Psoas muscle (tissue), 8 donors: ENCODE data around the gene TSHR. TPM values are rescaled to one million over a fixed set of nuclear protein-coding genes. Genes with fewer than 3 reads are reported as not detected.

Source experiments
- ATAC-seq, 4 donors: fragments of 200-7000 bp; cut with Tn5 transposase; one replicate each; pipeline ENCODE4 v1.9.1; 2020; ENCODE audit warnings: moderate library complexity in 3 of 4, mild to moderate bottlenecking in 2 of 4
- DNase-seq, 2 donors: peaks; one replicate each; pipeline ENCODE4 v3.0.0-alpha.2; 2020
- H3K27ac ChIP-seq: fragments of 200-600 bp; one replicate; pipeline ENCODE4 v1.8.0; 2022
- H3K27me3 ChIP-seq, 3 donors: fragments of 200-600 bp in 1 of 3; one replicate each; pipeline versions ENCODE4 v1.6.1 to v1.8.0; 2013 to 2022; ENCODE audit warnings: low read length in 2 of 3, mild to moderate bottlenecking in 2 of 3, moderate library complexity in 1 of 3; ENCODE audit not compliant: insufficient read depth in 3 of 3
- H3K36me3 ChIP-seq, 2 donors: fragments of 200-600 bp in 1 of 2; one replicate each; pipeline versions ENCODE4 v1.6.1 to v1.8.0; 2013 to 2022; ENCODE audit warnings: low read depth in 1 of 2, mild to moderate bottlenecking in 1 of 2, moderate library complexity in 1 of 2; ENCODE audit not compliant: insufficient read depth in 1 of 2
- H3K4me1 ChIP-seq: fragments of 200-600 bp; one replicate; pipeline ENCODE4 v1.8.0; 2022
- H3K4me3 ChIP-seq: fragments of 200-600 bp; one replicate; pipeline ENCODE4 v1.8.0; 2022; ENCODE audit warnings: mild to moderate bottlenecking
- H3K9me3 ChIP-seq: fragments of 200-600 bp; one replicate; pipeline ENCODE4 v1.8.0; 2022
- WGBS, 3 donors: extraction: QIAGEN DNeasy Blood & Tissue Kit; methylation state at CpG; one replicate each; pipeline versions ENCODE4 v1.1.6 to v1.1.7; 2013; 5-methylcytosine and 5-hydroxymethylcytosine counted together
- intact Hi-C, 2 donors: fragments of 100-400 bp; cut with DNase I; formaldehyde crosslinking; loops; one replicate each; pipeline versions ENCODE4 v1.11.0 to v1.14.2; 2022
- polyA plus RNA-seq, 3 donors: library from polyadenylated mRNA; stranded (reverse); fragments of 200-250 nt; gene quantifications; one replicate each; pipeline ENCODE4 v1.2.3, GENCODE V29; 2013
- total RNA-seq, 4 donors: library from RNA; stranded (reverse); fragmentation: NEBNext Ultra II Directional in 2 of 4; extraction: Animal tissue kit (Norgen Biotek cat#: 25700) in 2 of 4; gene quantifications; one replicate each; pipeline versions ENCODE4 v1.2.1 to v1.2.4, GENCODE V29; 2021 to 2023
- TF ChIP-seq, protein P1 (sequence below): fragments of 200-600 bp; IDR thresholded peaks from one replicate; pipeline ENCODE4 v1.8.0; 2022; ENCODE audit warnings: antibody characterized with exemption
- donor health status: healthy with polysubstance abuse.
- donor health status: DM: no; HTN: no; CAD: no; lungs with moderate emphysema.
- donor health status: Bipolar disorder and iron deficiency.
- donor health status: healthy.
- donor health status: DM: yes; HTN: yes; CAD: no.
- donor health status: DM: no; HTN: no; CAD: no.
- donor health status: DM: no; HTN: no; CAD: no.
- donor health status: DM: yes; HTN: yes; CAD: no.

The TSHR gene
- total and polyA plus RNA-seq, 7 donors: 0.01 to 0.60 (median 0.12) TPM; not detected in 2

- no peak overlapping the region for H3K4me3 ChIP-seq
- no peak for ATAC-seq
- TF ChIP-seq, protein P1, sequence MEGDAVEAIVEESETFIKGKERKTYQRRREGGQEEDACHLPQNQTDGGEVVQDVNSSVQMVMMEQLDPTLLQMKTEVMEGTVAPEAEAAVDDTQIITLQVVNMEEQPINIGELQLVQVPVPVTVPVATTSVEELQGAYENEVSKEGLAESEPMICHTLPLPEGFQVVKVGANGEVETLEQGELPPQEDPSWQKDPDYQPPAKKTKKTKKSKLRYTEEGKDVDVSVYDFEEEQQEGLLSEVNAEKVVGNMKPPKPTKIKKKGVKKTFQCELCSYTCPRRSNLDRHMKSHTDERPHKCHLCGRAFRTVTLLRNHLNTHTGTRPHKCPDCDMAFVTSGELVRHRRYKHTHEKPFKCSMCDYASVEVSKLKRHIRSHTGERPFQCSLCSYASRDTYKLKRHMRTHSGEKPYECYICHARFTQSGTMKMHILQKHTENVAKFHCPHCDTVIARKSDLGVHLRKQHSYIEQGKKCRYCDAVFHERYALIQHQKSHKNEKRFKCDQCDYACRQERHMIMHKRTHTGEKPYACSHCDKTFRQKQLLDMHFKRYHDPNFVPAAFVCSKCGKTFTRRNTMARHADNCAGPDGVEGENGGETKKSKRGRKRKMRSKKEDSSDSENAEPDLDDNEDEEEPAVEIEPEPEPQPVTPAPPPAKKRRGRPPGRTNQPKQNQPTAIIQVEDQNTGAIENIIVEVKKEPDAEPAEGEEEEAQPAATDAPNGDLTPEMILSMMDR: no peak
- H3K27me3 ChIP-seq: no peaks in the 10 kb centered on the region
- no peaks in the 10 kb centered on the region for H3K4me1 ChIP-seq
- no peak overlapping the region for H3K27ac ChIP-seq
- intact Hi-C loops: no loop called here
- no peak for DNase-seq
- WGBS, 3 donors: 98% methylated on average over 5 of the region's 5 CpGs
- no peaks in the 10 kb centered on the region for H3K36me3 ChIP-seq
- no peaks in the 10 kb centered on the region for H3K9me3 ChIP-seq
Measured at GRCh38 chr14:80930095-80930494, 25.3 kb upstream of the TSHR start.

DNA sequence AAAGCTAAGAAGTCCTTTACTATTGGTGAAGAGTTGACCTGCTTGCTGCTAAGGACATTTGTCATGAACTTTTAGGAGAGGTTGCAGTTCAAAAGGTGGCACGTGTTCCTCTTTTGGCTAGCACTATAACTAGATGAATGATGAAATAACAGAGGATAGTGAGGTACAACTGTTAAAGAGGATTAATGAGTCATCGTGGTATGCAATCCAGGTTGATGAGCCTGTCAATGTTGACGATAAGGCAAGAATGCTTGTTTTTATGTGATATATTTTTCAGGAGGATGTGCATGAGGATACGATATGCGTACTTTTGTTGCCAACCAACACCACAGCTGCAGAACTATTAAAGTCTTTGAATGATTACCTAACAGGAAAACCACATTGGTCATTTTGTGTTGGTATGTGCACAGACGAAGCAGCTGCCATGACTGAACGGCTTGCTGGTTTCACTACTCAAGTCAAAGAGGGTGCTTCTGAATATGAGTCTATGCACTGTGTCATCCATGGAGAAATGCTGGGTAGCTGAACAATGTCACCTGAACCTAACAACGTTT lies 24.5 kb upstream of the TSHR start:
- ATAC-seq (peak in 2 of 4 donors; percentile 34 to 35), DNase-seq (no peak)
- Histone ChIP-seq H3K4me1 (no peaks in the 10 kb centered on the region), H3K27ac (no peak overlapping the region), H3K9me3 (no peaks in the 10 kb centered on the region), H3K4me3 (no peak overlapping the region), H3K27me3 (no peaks in the 10 kb centered on the region), H3K36me3 (no peaks in the 10 kb centered on the region)
- WGBS, 3 donors: 40 to 54% (median 48%) methylated on average over 8 of the region's 8 CpGs
- intact Hi-C loops: no loop called here
- TF ChIP-seq, protein P1: no peak

DNA sequence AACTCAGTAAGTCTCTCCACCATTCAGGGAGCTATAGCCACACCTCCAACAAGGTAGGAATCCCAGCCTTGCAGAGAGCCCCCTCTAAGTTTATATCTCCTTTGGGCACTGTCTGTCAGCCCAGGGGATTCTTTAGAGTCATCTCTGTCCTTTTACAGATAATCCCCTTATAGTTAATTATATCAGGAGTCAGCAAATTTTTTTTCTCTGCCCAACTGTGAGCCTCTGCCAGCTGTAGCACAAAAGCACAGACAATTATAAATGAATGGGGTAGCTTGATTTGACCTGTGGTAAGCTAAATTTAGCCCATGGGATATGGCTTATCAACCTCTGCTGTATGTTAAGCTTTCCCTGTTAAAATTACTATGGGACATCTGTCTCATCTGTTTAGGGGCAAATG lies 22.1 kb upstream of the TSHR start:
- no peaks in the 10 kb centered on the region for H3K4me1 ChIP-seq
- H3K36me3 ChIP-seq: no peaks in the 10 kb centered on the region
- no peaks in the 10 kb centered on the region for H3K9me3 ChIP-seq

DNA sequence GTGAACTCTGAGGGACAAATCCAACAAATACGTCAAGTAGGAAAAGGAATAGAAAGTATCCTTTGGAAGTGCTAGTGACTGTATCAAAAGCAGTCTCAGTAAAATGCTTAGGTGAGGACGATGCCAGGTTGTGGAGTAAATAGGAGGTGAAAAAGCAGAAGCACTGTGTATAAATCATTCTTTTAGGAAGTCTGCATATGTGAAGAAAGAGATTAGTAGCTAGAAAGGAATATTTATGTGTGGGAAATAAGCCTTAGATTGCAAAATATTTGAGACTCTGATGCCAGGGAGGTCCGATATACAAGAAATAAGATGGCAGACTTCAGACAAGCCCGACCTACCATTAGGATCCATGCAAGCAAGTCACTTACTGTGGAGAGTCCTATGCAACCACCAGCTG lies 21.7 kb upstream of the TSHR start:
- WGBS, 3 donors: 84 to 92% (median 85%) methylated on average over 4 of the region's 4 CpGs
- DNase-seq: no peak
- TF ChIP-seq, protein P1: no peak
- intact Hi-C loops: no loop called here
- Histone ChIP-seq H3K27ac (no peak overlapping the region), H3K4me1 (no peaks in the 10 kb centered on the region), H3K4me3 (no peak overlapping the region), H3K27me3 (no peaks in the 10 kb centered on the region), H3K36me3 (no peaks in the 10 kb centered on the region), H3K9me3 (no peaks in the 10 kb centered on the region)
- no peak for ATAC-seq

More for the DNA sequence above, 22.1 kb upstream of the TSHR start:
- DNase-seq (no peak), ATAC-seq (no peak)
- Histone ChIP-seq H3K27me3 (no peaks in the 10 kb centered on the region), H3K4me3 (no peak overlapping the region), H3K27ac (no peak overlapping the region)
- intact Hi-C loops: no loop called here
- TF ChIP-seq, protein P1: no peak

DNA sequence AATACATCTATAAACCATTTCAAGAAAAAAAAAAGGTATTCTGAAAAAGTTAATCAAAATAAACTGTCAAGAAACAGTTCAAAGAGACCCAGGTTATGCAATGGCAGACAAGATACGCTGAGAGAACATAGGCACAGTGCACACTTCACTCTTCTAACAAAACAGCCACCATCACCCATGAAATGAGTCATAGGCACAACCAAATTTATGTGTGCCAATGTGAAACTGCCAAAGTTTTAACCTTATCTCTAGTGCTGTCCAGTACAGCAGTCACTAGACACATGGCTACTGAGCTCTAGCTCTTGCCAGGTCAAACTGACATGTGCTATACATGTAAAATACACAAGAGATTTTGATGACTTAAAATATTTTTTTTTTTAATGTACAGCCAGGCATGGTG lies 15.3 kb upstream of the TSHR start:
- Histone ChIP-seq H3K36me3 (no peaks in the 10 kb centered on the region), H3K27ac (no peak overlapping the region), H3K4me3 (no peak overlapping the region), H3K9me3 (no peaks in the 10 kb centered on the region), H3K4me1 (peaks cover 10% of the 10 kb centered on the region), H3K27me3 (no peaks in the 10 kb centered on the region)
- DNase-seq (no peak), ATAC-seq (no peak)
- TF ChIP-seq, protein P1: no peak
- WGBS, 3 donors: 75 to 88% (median 80%) methylated on average over 1 of the region's 1 CpG
- intact Hi-C loops: no loop called here
